ENCODE results near the gene CLSTN3.

The CLSTN3 gene

GRCh38 chr12:7129872-7130691 lies at the start of gene CLSTN3:
CLSTN3 (plus strand) TSS chr12:7130371; CDS start chr12:7130649, 278 bp downstream.
- H3K4me3 ChIP-seq (ENCODE audit: low read depth, low read length): peak within 1 kb of the TSS; percentile 81
- no peak for DNase-seq (ENCODE audit: low read depth, low spot score)
- ChIA-PET CTCF (interaction anchor here (0.6 to 5.0 kb wide), 4 partner anchors 13 to 103 kb away, joined by 3 to 44 read pairs (median 6); partner anchors contain the start of gene C1RL), POLR2A (no interaction called here)
- no peak for TF ChIP-seq CTCF (IDR thresholded peaks at IDR 0.05; ENCODE audit: insufficient read depth, low read length, missing control alignments)

- ChIA-PET POLR2A (no interaction called here), CTCF (interaction anchor here (1.6 to 2.4 kb wide), 4 partner anchors 12 to 116 kb away, joined by 4 to 14 read pairs (median 6); partner anchors contain the start of gene C1R)
- no peak overlapping the region for H3K4me3 ChIP-seq (ENCODE audit: low read depth, low read length)
- TF ChIP-seq CTCF (IDR thresholded peaks at IDR 0.05; ENCODE audit: insufficient read depth, low read length, missing control alignments): no peak
- DNase-seq (ENCODE audit: low read depth, low spot score): no peak
These were observed 49.1 kb upstream of the CLSTN3 start for GRCh38 chr12:7081037-7081436.

GRCh38 chr12:7083125-7083524 lies 47.0 kb upstream of the CLSTN3 start:
- CTCF ChIA-PET: interaction anchor here (1.0 kb wide), 1 partner anchor 10 kb away, joined by 7 read pairs; no protein-coding TSS in a partner anchor
- TF ChIP-seq CTCF (IDR thresholded peaks at IDR 0.05; ENCODE audit: insufficient read depth, low read length, missing control alignments): no peak
- DNase-seq (ENCODE audit: low read depth, low spot score): no peak
- POLR2A ChIA-PET: no interaction called here
- no peak overlapping the region for H3K4me3 ChIP-seq (ENCODE audit: low read depth, low read length)

- no peak overlapping the region for H3K4me3 ChIP-seq (ENCODE audit: low read depth, low read length)
- CTCF ChIA-PET: interaction anchor here (1.0 to 6.5 kb wide), 8 partner anchors 10 to 123 kb away, joined by 3 to 79 read pairs (median 3); partner anchors contain the start of gene C1S
- TF ChIP-seq CTCF (IDR thresholded peaks at IDR 0.05; ENCODE audit: insufficient read depth, low read length, missing control alignments): no peak
- POLR2A ChIA-PET: no interaction called here
- DNase-seq (ENCODE audit: low read depth, low spot score): no peak
These were observed 40.8 kb upstream of the CLSTN3 start for GRCh38 chr12:7089196-7089871.

- CTCF ChIA-PET: interaction anchor here (1.0 to 7.9 kb wide), 9 partner anchors 9 to 146 kb away, joined by 3 to 96 read pairs (median 4); partner anchors contain the start of genes C12orf57, C1RL and C1S
These were observed 39.8 kb upstream of the CLSTN3 start for GRCh38 chr12:7090222-7090998.

More at GRCh38 chr12:7090222-7090998, 39.8 kb upstream of the CLSTN3 start:
- no peak for TF ChIP-seq CTCF (IDR thresholded peaks at IDR 0.05; ENCODE audit: insufficient read depth, low read length, missing control alignments)
- no peak for DNase-seq (ENCODE audit: low read depth, low spot score)
- H3K4me3 ChIP-seq (ENCODE audit: low read depth, low read length): no peak overlapping the region; the same call in 1 of the 2 replicates
- POLR2A ChIA-PET: no interaction called here
